ENCODE results near the gene DNAH7.

DNA sequence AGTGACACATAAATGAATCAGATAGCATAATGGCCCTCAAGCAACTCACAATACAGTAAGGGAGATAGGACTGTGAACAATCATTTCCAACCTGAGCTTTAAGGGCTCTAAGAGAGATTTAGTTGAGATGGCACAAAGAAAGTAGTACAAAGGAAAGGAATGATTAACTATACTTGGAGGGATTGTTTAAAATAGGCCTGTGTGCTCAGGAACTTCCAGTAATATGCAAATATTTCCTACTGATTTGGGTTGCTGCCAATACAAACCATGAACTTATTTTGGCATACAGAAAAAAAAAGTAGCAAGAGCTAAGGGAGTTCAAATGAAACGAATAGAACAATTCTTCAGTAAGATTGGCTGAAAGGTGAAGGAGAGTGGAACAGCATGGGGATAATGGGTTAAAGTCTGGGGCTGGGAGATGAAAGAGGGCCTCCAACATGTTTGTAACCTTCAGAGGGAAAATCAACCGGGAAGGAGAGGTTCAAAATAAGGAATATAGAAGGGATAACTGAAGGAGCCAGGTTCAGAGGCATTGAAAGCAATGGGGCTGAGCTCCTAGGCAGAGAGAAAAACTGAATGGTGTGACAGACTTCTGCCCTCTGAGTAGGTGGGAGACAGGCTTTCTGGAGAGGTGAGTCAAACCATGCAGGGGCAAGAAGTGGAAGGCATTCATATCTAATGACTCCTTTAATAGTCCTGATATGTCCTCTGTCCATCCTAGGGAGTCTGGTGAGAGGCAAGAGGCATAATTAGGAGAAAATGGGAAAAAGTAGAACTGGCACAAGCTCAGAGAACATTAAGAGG is 83.5 kb downstream of the DNAH7 start:
- no peak for TF ChIP-seq CTCF (conservative IDR thresholded peaks at IDR 0.05 in 1 of 2, IDR thresholded peaks at IDR 0.05 in 1 of 2; ENCODE audit: low read depth in 1 of 2, low read length in 2 of 2)
- TF ChIP-seq EZH2 (IDR thresholded peaks at IDR 0.05; ENCODE audit: low read length, missing control alignments) = no peak

Data from fibroblast of lung (primary cell).